NCI-H2171 treated with DMSO at 0.1 percent for 48 hours (cell line): ENCODE measurements around the gene HBP1.
"Not testable (repeated sequence)": the region's sequence is repeated elsewhere in the genome, so short reads cannot be mapped to it uniquely, and the experiment has no call there.

Source experiments
- DNase-seq: peaks from one replicate; lab custom pipeline; 2025; lab: John Stamatoyannopoulos, UW

HBP1 gene

DNA sequence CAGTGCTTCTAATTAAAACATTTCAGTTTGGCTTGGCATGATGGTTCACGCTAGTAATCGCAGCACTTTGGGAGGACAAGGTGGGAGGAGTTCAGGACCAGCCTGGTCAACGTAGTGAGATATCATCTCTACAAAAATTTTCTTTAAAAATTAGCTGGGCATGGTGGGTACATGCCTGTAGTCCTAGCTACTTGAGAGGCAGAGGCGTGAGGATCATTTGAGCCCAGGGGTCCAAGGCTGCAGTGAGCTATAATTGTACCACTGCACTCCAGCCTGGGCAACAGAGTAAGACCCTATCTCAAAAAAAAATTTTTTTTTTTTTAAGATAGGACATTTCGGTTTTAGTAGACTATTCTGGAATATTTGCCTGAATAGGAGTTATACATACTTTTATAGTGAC is 12.4 kb downstream of the HBP1 start:
- no peak for DNase-seq

DNA sequence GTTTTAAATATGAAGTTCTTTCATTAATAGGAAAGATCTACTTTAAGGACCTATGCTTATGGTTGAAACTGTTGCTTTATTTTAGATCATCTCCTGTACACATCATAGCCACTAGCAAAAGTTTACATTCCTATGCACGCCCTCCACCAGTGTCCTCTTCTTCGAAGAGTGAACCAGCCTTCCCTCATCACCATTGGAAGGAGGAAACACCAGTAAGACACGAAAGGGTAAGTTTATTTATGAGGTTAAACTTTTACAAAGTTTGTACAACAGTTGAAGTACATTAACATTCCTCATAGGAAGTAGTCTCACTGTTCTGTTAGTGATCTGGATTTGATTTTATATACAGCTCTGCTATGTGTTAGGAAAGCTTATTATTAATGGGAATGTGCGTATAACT is 16.9 kb downstream of the HBP1 start:
- no peak for DNase-seq

DNA sequence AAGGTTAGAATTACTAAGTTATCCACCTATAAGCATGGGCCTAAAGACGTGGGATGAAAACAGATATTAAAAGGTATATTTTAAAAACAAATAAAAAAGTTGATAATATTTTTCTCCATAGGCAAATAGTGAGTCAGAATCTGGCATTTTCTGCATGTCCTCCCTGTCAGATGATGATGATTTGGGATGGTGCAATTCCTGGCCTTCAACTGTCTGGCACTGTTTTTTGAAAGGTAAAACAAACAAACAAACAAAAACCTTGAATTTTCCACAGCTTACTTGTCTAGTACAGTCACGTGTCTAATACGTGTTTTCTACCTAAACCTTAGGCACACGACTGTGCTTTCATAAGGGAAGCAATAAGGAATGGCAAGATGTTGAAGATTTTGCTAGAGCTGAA is 17.4 kb downstream of the HBP1 start:
- no peak for DNase-seq

DNA sequence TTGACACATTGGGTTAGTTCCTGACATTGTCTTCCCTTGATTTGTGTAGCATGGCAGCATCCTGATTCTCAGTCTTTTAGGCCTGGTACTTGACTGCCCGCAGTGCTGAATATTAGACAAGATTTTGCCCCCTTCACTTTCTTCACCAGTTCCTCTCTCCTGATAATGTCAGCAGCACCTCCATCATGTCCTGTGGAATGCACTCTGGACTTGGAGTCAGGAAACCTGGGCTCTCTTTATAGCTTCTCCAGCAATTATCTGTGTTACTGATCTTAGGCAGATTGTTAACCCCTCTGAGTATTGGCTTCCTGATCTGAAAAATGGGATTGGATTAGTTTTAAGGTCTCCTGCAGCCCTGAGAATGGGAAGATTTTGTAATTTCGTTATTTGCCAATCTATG is 19.0 kb downstream of the HBP1 start:
- DNase-seq = no peak

DNA sequence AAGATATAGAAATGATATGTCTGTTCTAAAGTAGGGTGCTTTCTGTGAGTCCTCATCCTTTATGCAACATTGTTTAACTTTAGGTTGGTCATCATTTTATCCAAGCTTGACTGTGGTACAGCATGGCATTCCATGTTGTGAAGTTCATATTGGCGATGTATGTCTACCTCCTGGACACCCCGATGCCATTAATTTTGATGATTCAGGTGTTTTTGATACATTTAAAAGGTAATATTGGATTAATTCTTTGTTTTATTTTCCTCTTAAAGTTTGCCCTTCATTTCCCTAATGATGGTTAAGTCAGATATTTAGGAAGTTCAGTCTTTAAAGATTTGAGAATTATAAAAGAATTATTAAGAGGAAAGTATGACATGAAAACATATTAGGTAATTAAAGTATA is 21.3 kb downstream of the HBP1 start:
- no peak for DNase-seq

DNA sequence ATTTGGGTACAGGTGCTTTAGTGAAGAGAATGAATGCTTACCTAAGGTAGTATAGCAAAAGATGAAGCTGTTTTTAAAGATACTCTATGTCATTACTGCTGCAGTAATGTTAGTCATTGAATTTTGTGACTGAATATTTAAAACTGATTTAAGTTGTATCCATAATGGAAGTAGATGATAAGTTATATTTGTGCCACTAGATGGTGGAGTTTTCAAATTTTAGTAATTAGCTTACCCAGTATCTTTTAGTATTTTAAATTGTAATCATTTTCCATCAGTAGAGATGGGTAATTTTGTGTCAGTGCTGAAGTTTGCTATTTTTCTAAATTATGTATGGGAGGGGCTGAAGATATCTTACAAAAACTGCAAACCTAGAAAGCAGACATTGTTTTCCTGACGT is 25.2 kb downstream of the HBP1 start:
- no peak for DNase-seq

DNA sequence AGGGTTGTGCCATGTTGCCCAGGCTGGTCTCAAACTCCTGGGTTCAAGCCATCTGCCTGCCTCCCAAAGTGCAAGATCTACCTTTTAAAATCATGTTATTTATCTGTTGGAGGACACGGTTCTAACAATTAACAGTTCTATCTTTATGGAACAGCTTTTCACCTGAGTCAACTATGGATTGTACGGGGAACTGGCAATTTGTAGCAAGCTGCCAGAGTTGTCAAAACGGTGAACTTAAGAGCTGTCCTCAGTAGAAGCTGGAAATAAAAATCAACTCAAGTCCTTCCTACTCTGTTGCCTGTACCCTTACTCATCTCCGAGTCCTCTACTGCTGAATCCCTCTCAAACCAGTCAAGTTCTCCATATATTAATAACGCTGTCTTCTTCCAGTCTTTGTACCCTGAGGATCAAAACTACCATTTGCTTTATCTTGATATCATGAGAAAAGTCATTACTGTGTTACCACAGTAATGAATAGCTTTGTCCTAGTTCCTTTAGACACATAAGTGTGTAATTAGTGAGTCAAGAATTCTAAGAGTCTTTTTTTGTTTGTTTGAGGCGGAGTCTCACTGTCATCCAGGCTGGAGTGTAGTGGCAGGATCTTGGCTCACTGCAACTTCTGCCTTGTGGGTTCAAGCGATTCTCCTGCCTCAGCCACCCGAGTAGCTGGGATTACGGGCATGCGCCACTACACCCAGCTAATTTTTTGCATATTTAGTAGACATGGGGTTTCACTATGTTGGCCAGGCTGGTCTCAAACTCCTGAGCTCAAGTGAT is 28.2 kb downstream of the HBP1 start:
- DNase-seq = no peak

DNA sequence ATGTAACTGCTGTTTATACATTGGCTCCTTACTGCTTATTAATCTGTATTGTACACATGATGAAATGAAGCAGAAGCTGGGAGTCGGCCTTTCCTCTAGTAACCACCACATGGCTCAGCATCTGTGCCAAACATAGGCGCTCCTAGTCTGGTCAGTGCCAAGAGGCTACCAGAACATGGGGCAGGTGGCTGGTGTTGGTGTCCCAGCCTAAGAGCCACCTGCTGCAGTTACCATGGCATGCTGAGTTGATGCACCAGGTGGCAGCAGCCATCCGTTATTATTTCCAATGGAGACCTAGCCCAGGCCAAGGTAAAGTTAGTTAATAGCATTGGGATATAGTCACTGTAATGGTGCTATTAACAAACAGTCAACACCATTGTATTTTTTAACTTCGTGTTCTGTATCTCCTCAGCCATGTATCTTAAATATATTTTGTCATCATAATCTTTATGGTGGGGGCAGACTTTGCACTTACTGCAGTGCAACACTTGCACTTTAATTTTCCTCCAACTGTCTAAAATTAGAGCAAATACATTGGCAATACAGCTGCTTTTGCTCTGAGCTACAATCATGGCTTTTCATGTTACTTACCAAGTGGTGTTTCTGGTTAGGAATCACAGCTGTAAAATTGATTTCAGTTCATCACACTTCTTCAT is 33.1 kb downstream of the HBP1 start:
- DNase-seq = peak; percentile 74

DNA sequence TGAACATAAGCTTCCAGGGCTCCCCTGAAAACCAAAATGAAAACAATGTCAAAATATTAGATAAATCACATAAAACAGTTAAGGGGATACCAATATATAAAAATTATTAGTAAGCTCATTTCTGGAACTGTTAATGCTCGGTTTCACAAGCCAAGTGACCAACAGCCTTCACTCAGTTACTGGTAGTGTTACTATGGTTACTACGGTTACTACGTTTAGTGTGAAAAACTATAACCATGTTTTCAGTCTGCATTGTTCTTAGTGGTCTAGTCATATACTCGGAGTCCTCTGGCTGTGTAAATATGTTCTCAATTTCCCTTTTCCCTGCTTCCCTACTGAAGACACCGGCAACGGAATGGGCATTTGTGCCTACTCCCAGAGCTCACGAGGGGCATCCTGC is 34.8 kb downstream of the HBP1 start:
- no peak for DNase-seq

DNA sequence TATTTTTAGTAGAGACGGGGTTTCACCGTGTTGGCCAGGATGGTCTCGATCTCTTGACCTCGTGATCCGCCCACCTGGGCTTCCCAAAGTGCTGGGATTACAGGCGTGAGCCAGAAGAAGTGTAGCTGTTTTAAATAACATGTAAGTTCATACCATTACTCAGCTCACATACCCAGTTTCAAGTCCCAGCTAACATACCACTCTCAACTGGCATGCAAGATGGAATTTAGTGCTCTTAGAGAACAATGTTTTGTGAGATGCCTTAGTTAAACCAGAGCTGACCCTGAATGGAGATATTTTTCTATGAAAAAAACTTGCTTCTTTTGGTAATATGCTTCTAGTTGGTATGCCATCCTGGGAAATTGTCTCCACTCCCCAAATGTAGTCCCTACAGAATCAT is 37.3 kb downstream of the HBP1 start:
- DNase-seq = no peak

DNA sequence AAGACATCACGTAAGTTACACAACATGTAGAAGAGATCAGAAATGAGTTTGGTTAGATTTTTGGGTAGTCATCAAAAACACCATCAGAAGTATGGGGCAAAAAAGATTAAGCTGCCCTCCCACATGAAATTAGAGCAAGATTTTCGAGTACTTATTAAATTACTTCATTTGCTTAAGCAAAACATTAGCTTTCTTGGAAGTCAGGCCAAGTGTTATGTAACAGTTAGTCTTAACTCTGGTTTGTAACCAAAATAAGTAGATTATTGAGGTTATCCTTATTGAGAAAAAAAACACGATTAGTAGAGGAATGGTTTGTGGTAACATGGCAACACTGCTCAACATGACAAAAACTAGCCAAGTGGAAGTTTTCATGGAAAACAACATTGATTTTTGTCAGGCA is 37.9 kb downstream of the HBP1 start:
- DNase-seq = no peak

DNA sequence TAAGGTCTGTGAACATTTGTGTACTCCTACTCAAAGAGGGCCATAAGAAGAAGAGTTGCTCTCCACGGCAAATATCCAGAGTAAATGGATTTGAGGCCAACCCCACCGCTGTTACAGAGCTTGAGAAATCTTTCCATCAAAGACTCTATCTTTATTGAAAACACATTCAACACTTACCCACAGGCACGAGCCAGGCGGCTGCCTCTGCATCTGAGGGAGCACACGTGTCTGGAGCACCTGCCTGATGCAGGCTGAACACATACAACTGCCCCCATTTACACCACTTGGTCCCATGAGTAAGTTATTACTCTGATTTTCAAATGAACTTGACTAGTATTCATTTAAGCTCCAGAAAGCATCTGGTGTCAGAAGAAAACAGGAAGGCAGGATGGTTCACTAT is 38.7 kb downstream of the HBP1 start:
- no peak for DNase-seq

DNA sequence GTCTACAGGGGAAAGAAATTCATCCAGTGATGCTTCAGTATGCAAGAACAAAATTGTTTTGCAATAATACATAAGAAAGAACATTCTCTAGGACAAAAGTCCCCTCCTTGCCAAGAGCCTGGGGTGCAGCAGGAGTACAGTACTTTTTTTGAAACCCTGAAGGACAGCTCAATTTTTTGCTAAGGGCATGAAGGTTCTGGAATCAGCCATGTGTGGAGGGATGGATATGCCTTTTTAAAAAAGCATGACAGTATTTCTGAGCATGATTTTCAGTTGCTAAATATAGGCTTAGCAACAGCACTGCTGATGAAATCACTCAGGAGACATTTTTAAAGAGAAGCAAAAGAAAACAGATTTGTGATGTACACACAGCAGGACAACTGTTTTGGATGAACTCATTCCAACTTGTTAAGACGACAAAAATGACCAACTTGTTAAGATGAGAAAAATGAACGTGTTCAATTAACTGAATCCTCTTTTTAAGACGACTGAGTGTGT is 39.3 kb downstream of the HBP1 start:
- no peak for DNase-seq

DNA sequence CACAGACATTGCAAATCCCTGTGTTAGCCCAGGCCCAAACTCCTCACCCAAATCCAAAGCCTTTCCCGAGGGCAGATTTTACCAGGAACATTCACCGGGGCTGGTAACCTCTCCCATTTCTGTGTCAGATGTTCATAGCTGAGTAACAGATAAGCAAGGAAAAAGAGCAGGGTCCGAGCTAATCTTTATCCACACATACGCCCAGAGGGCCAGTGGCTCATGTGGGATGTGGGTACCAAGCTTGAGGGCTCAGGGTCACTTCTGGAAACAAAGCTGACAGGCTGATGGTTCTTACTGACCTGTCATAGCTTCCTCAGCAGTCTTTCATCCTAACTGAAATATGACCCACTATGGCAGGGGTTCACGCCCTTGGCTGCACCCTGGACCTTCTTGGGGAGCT is 39.8 kb downstream of the HBP1 start:
- no peak for DNase-seq

DNA sequence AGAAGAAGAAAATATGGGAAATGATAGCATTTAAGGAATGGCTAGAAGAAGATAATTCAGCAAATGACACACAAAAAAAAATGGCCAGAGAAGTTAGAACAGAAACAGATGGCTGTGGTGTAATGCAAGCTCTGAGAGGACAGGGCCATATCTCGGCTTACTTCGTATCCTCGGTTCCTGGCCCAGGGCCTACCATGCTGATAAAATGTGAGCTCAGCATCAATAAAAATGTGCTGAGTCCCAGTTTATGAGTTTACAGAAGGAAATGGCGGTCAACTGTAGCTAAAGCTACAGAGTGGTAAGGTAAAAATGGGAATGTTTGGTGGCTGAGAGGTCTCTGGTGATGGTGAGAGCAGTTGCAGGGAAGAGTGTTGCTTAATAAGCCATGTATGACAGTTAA is 40.8 kb downstream of the HBP1 start:
- no peak for DNase-seq

DNA sequence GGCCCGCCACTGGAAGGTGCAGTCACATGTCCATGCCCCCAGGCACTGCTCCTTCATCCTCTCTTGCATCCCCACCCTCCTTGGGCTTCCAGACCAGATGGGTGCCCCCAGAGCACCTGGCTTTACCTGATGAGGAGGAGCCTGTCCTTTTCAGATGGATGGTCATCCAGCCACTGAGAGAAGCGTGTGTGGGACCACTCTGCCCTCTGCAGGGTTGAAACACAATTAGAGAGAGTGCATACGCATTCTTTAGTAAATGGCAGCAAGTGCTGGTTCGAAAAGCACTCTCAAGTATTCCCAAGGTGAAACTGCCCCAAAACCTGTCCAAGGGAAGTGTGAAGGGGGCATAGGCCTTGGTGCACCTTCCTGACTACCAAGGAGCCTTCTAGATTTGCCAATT is 41.6 kb downstream of the HBP1 start:
- no peak for DNase-seq

DNA sequence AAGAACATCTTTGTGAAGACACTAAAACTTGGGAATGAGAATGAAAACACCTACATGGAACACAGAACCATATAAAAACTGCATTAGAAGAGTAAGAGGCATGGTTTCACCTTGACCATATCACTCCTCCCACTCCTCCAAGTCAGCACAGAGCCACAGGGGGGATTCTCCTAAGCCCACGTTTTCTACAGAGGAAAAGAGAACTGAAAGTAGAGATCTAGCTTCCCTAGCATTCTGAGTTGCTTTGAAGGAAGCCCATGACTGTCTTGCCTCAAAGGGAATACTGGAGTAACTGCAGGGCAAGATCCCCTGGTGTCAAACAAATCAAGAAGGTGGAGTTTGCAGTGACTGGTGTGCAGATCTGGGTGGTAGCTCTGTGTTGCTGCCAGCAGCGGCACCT is 43.9 kb downstream of the HBP1 start:
- DNase-seq = no peak

DNA sequence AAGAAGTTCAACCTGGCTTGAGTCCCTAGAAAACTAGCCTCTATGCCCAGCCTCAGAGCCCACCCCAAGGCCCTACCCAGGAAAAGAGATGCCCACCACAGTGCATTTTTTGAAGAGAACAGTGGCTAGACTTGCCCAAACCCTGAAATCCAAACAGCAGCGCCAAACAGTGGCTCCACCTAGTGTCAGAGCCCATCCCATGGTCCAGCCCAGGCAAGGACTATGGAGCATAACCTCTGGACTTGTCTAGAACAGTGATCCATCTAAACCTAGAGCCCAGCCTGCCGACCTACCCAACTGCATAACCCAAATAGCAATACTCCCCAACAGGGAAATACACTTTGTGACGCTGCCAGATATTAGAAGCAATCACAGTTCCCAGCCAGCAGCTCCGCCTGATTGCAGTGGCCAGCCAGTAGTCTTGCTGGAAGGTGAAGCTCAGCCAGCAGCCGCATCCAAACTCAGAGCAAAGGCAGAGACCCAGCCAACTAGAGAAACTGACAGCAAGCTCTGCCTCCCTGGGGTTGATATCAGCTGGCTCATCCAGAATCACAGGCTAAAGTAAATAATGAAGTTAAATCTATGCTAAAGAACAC is 44.5 kb downstream of the HBP1 start:
- DNase-seq = no peak

DNA sequence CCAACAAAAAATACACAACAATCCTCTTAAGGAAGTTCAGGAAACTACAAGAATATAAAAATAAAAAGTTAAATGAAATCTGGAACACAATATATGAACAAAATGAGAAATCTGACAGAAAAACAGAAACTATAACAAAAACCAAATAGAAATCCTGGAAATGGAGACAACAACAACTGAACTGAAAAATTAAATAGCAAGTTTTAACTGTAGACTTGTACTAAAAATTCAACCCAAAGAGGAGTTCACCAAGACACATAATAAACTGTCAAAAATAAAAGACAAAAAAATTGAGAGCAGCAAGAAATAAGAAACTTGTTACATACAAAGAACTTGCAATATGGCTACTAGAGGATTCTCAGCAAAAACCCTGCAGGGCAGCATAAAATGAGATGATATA is 45.1 kb downstream of the HBP1 start:
- DNase-seq = no peak

DNA sequence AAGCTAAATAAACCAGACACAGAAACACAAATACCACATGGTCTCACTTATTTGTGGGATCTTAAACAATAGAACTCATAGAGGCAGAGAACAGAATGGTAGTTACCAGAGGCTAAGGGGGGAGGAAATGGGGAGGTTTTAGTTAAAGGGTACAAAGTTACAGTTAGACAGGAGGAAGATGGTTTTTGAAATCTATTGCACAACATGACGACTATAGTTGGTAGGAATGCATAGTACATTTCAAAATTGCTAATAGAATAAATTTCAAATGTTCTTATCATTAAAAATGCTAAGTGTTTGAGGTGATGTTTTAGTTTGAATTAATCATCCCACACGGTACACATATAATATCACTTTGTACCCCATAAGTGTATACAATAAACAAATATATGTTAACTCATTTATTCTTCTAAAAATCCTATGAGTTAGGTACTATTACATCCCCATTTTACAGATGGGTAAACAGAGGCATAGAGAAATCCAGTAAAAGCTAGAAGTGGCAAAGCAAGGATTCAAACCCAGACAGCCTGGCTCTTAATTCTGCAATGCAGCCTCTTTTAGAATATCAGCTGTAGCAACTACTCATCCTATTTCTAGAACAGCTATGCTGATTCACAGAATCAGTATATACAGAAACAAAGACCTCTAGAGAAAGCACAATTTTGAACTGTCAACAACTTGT is 50.9 kb downstream of the HBP1 start:
- no peak for DNase-seq

DNA sequence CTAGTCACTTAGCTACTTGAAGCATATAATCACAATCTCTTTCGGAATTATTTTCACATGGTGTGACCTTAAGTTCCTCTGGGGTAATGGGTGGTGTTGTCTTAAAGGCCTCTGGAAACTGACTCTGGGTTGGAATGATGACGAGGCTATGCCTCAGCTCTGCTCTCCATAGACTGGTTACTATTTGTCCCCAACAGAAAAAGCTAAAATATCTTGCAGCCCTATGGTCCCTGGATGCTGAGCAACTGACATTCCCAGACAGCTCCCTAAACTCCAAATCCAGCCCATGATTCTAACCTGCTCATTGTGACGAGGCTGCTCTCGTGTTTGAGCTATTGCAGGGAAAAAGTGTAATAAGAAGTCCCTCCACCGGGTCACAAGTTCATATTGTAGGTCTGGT is 51.6 kb downstream of the HBP1 start:
- DNase-seq = no peak

DNA sequence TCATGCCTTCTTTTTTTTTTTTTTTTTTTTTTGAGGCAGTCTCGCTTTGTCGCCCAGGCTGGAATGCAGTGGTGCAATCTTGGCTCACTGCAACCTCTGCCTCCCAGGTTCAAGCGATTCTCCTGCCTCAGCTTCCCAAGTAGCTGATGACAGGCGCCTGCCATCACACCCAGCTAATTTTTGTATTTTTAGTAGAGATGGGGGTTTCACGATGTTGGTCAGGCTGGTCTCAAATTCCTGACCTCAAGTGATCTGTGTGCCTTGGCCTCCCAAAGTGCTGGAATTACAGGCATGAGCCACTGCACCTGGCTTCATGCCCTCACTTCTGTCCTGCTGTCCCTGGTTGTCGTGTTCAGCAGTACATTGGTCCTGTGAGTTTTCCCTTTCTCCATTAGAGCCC is 52.0 kb downstream of the HBP1 start:
- DNase-seq = not testable (repeated sequence)
